GM21381 (cell line): Measurements from ENCODE around the gene MRPS14.
A peak's percentile ranks its signal among the peaks of the same experiment; 100 is the strongest.

Source experiments
- ATAC-seq: cut with Tn5 transposase; IDR thresholded peaks from one replicate; pipeline ENCODE4 v1.9.1; 2021; ENCODE audit warnings: mild to moderate bottlenecking, moderate library complexity; ENCODE audit not compliant: unreplicated experiment

The MRPS14 gene

GRCh38 chr1:174988986-174989385 lies 34.2 kb downstream of the MRPS14 start:
- ATAC-seq = no peak

DNA sequence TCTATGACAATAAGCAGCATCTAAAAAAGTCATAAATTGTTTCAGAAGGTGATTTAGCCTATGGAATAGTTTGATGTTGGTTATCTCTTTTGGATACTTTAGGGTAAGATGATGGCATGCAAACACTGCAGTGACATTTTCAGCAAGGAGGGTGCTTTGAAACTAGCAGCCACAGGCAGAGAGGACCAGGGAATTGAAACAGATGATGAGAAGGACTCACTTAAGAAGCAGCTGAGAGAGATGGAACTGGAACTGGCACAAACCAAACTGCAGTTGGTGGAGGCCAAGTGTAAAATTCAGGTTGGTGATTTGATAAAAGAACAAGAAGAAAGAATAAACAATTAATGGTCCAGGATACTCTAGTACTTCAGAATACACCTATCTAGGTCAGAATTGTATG lies 34.7 kb downstream of the MRPS14 start:
- peak; percentile 48 for ATAC-seq

DNA sequence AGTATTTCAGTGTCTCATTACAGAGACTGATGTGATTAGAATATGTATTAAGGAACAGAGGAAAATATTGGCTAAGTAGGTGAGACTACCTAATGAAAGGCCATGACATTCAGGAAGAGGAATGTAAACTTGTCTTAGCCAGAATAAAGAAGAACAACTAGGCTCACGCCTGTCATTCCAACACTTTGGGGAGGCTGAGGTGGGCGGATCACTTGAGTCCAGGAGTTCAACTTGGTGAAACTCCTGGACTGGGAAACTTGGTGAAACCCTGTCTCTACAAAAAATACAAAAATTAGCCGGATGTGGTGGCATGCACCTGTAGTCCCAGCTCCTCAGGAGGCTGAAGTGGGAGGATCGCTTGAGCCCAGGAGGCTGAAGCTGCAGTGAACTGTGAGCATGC lies 38.3 kb downstream of the MRPS14 start:
- ATAC-seq = no peak

- no peak for ATAC-seq
These were observed 40.1 kb downstream of the MRPS14 start for GRCh38 chr1:174982971-174983689.

- no peak for ATAC-seq
These were observed 46.7 kb downstream of the MRPS14 start for GRCh38 chr1:174976436-174977108.

DNA sequence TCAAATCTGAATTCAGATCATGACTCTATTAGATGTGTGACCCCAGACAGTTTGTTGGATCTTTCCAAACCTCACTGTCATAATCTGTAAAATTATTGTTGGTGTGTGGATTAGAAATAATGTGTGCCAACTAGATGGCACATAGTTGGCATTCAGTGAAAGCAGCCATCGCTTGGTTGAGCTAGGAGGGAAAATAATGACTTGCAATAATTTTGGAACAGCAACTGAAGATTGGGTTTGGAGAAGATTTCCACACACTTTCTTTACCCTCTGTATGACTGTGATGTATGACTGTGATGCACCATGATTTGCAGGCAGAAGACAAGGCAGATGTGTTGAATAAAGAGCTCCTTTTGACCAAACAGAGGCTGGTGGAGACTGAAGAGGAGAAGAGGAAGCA lies 47.5 kb downstream of the MRPS14 start:
- ATAC-seq = no peak

DNA sequence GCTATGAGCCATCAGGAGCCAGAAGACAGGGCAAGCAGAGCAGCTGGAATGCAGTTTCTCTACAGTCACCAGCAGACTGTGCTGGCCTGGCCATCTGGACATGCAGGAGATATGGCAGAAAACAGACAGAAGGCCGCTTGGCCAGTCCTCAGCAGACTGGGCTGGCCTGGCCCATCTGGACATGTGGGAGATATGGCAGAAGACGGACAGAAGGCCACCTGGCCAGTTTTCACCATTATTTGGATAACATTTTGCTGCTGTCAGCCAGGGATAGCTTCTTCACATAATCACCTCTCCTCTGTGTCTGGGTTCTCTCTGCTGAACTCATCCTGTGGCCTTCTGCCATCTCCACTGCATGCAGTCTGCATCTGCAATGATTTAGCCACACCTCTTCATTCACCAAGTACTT lies 48.5 kb downstream of the MRPS14 start:
- ATAC-seq = no peak

DNA sequence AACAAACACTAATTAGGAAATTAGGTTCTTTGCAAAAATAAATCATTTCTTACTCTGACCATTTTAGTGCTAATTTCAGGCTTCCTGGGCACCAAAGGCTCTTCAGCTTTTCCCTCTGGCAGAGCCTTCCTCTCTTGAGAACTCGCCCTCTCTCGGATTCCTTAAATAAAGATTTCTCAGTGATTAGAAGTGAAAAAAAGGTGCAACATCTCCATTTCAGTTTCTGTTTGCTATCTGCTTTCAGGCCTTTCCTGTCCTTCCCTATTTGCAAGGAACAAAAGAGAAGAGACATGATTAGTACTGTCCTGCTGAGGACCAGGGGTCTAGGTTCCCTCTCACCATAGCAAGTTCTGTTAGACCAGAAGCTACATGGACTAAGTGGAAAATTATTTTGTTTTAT lies 51.3 kb downstream of the MRPS14 start:
- no peak for ATAC-seq

- no peak for ATAC-seq
These were observed 51.8 kb downstream of the MRPS14 start for GRCh38 chr1:174971466-174971865.

GRCh38 chr1:174969977-174970376 lies 53.2 kb downstream of the MRPS14 start:
- ATAC-seq = peak; percentile 51

DNA sequence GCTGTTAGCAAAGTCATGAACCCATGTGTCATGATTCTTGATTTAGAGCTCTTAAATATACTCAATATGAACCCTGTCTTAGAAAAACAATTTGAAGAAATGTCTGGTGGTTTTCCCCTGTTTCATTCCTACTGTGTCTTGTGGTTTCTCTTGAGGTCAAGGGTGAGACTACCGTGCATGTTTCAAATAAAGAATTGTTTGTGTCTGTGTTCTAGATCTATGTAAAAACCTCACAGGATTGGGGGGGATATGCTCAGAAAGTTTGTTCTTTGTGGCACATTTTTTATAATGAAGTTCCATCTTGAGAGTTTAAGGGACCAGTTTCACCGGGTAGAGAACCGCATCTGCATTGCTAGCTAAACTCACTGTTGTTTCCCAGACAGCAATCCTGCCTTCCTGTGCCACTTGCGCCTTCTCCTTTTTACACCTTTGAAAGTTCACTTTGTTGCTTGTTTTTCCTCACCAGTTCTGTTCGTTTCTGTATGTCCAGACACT lies 54.4 kb downstream of the MRPS14 start:
- ATAC-seq = peak; percentile 60

DNA sequence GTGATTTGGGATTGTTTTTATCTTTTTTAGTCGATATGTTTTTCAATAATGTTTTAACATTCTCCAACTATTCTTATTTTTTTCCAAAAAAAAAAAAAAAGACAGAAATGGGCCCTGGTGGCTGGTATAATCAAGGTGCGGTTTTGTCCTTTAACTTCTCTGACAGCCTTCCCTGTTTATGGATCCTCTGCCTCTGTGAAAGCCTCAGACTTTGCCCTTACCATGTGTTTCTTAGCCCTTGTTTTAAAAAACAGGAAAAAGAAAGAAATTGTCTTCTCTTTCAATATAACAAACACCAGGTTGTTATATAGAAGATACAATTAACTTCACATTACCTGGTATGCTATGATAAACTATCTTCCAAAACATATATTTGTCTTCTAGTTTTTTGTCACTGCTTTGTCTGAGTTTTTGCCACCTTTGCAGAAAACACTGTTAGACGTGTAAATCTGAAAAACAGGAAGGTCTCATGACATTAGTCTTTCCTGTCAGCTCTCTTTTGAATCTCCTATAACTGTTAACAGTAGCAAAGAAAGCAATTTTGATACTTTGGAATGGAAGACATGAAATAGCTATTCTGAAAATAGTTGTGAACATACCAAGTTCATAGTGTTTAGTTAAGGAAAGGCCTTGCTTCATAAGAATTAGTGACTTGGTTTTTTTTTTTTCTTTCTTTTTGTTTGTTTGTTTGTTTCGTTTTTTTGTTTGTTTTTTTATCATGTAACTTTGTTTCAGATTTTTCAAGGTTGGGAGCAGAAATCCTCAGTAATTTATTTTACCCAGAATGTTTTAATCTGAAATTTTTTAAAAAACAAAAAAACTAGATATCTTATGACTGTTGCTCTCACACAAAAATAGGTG lies 55.1 kb downstream of the MRPS14 start:
- no peak for ATAC-seq

DNA sequence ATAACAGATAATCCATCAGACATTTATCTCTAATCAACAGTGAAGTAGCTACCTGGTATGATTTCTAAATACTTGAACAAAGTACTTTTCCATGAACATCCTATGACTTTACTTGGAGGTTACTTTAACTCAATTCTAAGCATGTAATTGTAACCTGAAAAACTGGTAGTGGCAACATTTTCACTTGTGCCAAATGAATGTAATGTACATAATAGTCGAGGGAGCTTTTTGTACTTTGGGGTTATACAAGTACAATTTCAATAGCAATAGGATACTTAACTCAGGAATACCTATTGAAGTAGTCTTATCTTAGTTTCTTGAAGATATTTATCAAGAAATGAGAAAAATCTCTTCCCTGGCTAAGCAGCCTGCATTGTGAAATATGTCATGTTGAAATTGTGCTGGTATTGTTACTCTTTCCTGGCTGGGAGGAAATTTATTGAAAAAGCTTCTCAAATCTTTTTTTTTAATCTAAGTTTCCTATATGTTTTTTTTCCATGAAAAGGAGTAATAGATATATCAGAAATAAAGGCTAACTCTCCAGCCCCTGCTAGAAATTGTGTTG lies 57.1 kb downstream of the MRPS14 start:
- no peak for ATAC-seq

DNA sequence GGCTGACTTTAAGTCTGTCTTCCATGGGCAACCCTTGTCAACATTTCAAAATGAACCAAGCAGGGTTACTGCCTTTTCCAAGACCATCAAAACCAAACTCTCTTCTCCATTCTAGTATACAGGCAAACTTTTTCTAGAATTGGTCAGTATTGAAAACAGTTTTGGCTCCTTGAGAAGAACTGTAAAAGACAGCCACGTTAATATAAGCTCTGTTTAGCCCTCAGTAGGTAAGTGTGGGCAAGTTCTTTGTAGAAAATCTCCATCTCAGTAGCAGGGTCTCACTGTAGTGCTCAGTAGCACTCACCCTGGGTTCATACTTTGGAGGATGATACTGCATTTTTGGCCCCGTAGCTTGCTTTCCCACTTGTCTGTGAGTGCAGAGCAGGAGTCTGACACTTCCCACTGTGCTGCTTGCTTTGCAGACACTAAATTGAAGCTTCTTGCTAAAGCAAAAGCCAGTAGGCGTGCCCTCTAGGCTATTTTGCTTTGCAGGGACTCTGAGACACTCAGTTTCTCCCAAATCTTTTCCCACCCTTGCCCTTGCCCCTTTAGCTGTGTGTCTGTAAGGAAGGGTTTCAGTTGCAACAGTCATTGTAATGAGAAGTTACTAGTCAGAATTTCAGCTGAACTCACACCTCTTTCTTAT lies 57.7 kb downstream of the MRPS14 start:
- ATAC-seq = no peak

GRCh38 chr1:174964972-174965361 lies 58.3 kb downstream of the MRPS14 start:
- ATAC-seq = no peak

GRCh38 chr1:174964261-174964971 lies 58.8 kb downstream of the MRPS14 start:
- ATAC-seq = no peak

- ATAC-seq = no peak
These were observed 59.6 kb downstream of the MRPS14 start for GRCh38 chr1:174963529-174964125.
